Adrenal gland (tissue), 5 donors: ENCODE results near the gene HYCC1.

Source experiments
- CTCF ChIP-seq, 6 experiments: fragments of 450-650 bp in 4 of 6; fragments of 200-600 bp in 2 of 6; sonication (generic) in 1 of 6; IDR thresholded peaks; 1 replicate in 5 of 6; 2 replicates in 1 of 6; pipeline versions ENCODE4 v1.5.1 to v1.8.0; 2016 to 2021; ENCODE audit warnings: antibody characterized with exemption in 6 of 6, mild to moderate bottlenecking in 2 of 6, moderate library complexity in 1 of 6
- POLR2A ChIP-seq, 2 donors: fragments of 450-650 bp; IDR thresholded peaks; one replicate each; pipeline ENCODE4 v1.6.1; 2017; ENCODE audit warnings: antibody characterized with exemption in 2 of 2, mild to moderate bottlenecking in 2 of 2, moderate library complexity in 1 of 2
- donor health status: DM: no; HTN: no; CAD: no.

GRCh38 chr7:23058408-23059096 lies 44.6 kb upstream of the HYCC1 start:
- TF ChIP-seq CTCF (IDR thresholded peaks at IDR 0.05) (no peak), POLR2A (IDR thresholded peaks at IDR 0.05) (no peak)
